ENCODE data around the gene C20orf141.

The C20orf141 gene

DNA sequence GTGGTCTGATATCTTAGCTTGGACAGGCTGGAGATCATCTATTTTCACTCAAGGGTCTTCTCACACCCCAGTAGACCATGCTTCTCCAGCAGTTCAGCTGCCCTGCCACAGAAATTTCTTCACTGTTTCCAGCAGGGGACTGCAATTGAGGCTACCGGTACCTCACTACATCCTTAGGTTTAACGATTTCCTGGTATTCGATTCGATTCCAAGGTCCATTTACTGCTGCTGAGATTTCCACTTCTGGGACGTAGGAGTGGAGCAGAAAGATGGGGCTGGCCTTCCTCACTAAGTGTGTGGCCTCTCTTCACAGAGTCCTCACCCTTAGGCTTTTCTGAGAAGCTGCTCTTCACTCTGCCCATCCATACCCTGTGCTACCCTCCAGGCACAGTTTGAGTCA lies 31.9 kb downstream of the C20orf141 start:
- DNase-seq (ENCODE audit: extremely low read depth in 1 of 2, low read depth in 1 of 2), result no peak

DNA sequence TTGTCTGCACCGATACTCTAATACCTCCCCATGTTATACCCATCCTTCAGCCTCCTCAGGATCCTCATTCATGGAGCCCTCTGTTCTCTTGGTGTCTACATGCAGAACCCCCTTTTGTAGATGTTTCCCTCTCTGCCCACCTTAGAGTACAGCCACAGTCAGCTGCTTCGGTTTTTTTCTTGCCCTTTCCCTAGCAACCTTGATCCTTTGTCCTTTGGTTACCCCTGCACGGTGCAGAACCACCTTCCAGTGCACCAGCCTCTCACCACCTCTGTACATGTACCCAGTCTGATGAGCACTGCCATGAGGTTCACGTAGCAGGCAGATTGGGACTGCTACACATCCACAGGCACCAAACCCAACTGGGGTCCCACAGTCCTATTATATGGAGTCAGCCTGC lies 33.0 kb downstream of the C20orf141 start:
- DNase-seq (ENCODE audit: extremely low read depth in 1 of 2, low read depth in 1 of 2), result no peak

DNA sequence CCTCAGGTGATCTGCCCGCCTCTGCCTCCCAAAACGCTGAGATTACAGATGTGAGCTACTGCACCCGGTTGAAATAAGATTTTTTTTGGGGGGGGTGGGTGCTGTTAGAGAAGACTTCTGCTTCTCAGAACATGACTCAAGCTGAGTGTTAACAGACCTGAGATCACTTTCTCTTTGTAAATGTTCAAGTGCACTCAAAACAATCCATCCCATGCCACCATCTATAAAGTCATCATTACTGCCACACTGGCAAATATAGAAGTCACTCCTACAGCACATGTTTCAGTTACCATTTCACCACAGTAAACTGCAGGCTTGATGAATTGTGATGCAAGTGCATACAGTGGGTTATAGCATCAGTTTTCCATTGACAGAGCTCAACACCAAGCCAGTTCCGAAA lies 34.7 kb downstream of the C20orf141 start:
- no peak for DNase-seq (ENCODE audit: extremely low read depth in 1 of 2, low read depth in 1 of 2)

DNA sequence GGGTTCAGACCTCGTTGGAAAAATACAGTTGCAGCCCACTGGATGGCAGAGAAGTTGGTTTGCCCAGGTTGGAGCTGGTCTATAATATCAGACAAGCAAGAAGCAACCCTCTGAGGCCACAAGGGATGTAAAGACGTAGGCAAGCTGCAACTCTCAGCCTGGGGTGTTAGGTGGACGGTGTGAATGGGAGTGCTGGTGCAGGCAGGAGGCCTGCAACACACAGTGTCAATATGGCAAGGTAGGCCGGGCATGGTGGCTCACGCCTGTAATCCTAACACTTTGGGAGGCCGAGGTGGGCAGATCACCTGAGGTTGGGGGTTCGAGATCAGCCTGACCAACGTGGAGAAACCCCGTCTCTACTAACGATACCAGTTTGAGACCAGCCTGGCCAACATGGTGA lies 36.3 kb downstream of the C20orf141 start:
- no peak for DNase-seq (ENCODE audit: extremely low read depth in 1 of 2, low read depth in 1 of 2)

DNA sequence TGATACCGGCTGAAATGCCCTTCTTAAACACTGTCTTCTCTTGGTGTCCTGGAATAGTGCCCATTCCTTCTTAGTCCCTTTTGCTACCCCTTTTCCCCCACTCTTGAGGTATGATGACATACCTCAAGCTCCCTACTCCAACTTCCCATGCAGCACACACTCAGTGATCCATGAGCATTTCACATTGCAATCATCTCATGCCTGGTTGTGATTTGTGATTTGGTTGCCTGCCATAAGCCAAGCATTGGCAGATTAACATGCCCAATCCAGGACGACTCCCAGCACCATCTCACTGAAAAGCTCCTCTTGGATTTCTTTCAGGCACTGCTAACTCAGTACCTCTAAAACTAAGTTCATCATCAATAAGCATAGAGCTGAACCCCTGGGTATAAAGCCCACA lies 43.8 kb downstream of the C20orf141 start:
- DNase-seq (ENCODE audit: extremely low read depth in 1 of 2, low read depth in 1 of 2), result no peak

DNA sequence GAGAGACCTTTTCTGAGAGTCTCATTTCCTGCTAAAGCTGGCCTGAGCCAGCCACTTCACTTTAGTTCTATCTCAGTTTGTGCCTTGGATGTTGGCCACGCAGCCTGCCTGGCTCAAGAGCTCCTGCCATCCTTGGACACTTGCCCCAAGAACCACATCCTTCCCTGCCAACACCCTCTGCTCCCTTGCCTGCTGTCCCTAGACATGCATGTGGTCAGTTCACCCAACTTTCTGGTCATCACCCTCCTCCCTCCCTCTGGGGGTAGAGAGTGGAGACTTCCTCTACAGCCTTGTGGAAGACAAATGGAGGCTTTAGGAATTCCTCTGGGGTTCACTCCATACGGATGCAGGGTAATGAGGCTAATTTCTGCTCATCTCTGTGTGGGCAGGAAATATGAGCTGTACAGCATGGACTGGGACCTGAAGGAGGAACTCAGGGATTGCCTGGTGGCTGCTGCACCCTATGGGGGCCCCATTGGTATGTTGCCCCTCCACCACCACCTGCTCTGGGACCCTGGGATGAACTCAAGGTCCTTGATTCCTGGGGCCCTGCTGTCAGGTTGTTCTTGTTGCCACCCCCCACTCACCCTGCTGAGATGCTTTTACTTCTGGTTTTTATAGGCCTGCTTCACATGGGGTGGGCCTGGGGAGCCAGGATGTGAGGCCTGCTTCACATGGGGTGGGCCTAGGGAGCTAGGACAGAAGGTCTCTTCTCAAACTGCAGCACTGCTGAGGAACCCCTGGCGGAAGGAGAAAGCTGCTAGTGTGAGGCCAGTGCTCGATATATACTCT lies 44.7 kb downstream of the C20orf141 start:
- no peak for DNase-seq (ENCODE audit: extremely low read depth in 1 of 2, low read depth in 1 of 2)

DNA sequence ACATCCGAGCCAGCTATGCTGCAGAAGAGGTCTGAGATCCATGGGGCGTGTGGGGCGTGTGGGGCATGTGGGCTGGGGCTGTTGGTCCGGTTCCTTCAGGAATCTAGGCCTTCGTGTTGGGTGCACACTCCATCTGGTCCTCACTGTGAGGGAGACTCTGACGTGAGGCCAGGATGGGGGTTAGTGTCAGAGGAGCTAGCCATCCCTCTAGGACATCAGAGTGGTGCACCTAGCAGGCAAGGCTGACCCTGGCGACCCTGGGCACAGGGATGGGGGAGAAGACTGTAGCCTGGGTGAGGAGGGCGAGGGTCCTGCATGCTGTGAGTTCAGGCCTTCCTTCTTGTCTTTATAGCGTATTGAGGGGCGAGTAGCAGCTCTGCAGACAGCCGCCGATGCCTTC lies 49.8 kb downstream of the C20orf141 start:
- no peak for DNase-seq (ENCODE audit: extremely low read depth in 1 of 2, low read depth in 1 of 2)

DNA sequence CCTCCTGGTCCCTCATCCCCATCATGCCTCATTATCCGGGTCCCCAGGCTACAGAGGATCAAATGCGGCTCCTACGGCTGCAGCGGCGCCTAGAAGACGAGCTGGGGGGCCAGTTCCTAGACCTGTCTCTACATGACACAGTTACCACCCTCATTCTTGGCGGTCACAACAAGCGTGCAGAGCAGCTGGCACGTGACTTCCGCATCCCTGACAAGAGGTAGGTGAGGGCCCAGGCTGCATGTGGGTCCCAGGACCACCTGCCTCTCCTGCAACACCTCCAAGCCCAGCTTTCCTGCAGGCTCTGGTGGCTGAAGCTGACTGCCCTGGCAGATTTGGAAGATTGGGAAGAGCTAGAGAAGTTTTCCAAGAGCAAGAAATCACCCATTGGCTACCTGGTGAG lies 50.3 kb downstream of the C20orf141 start:
- DNase-seq (ENCODE audit: extremely low read depth in 1 of 2, low read depth in 1 of 2), result no peak

Measured in activated CD8-positive, alpha-beta memory T cell treated with anti-CD3 and anti-CD28 coated beads for 1 hour (primary cell).